Measurements from ENCODE around the gene CELA1. TPM values are rescaled to one million over a fixed set of nuclear protein-coding genes. Genes with fewer than 3 reads are reported as not detected.
A peak's percentile ranks its signal among the peaks of the same experiment; 100 is the strongest.

CELA1 gene
- total RNA-seq, 1 donor from 2014 or later, result not detected

DNA sequence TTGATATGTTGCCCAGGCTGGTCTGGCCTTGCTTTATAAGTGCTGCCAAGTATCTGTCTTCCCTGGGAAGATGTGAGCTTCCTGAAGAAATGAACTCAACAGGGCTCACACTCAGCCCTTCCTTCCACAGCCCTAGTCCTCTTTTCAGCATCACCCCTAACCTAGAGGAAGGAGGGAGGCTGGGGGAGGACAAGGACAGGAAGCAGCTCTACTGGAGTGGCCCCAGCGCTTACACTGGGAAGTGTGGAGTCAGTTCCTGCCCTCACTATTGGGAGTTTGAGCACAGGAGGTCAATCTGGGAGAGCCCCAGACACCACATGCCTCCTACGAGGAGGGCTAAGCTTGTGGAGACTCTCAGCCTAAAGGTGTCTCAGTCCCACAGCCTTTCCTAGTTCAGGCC is 27.9 kb upstream of the CELA1 start:
- DNase-seq, result no peak

DNA sequence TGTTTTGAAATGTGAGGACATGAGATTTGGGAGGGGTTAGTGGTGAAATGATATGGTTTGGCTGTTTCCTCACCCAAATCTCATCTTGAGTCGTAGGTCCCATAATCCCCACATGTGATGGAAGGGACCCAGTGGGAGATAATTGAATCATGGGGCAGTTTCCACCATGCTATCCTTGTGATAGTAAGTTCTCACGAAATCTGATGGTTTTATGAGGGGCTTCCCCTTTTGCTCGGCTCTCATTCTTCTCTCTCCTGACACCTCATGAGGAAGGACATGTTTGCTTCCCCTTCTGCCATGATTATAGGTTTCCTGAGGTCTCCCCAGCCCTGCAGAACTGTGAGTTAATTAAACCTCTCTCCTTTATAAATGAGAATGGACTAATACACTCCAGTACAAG is 26.7 kb upstream of the CELA1 start:
- no peak for DNase-seq

DNA sequence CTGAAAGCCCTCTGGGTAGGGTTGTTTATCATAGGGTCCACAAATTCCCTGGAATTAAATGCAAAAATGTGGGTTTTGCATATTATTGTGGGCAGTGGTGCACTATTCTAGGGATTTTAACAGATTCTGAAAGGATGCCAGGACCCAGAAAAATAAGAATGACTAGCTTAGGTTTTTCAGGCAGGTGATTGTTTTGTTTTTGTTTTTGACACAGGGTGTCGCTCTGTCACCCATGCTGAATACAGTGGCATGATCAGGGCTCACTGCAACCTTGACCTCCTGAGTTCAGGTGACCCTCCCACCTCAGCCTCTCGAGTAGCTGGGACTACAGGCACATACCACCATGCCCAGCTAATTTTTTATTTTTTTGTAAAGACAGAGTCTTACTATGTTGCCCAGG is 25.5 kb upstream of the CELA1 start:
- no peak for DNase-seq

DNA sequence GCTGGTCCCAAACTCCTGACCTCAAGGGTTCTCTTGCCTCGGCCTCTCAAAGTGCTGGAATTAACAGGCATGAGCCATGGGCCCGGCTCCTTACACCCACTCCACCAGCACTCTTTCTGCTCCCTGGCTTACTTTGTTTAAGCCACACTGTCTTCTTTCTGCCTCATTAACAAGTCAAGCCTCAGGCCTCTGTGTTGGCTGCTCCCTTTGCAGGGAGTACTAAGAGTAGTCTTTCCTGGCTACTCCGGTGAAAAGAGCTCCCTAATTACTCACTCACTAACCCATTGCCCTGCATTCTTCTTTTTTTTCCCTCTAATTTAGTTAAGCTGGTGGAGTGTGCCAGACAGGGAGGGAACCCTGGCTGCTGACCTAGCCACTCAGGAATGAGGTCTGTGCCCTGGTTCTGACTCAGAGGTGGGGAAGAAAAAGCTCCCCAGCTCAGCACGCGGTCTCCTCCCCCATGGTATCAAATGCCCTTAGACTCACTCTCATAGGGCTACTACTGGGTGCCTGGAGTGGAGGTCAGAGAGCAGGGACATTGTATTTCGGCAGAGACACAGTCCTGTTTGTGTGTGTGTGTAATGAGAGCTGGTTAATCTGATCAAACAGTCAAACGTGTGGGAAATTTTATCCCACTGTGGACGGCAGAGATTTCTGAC is 24.9 kb upstream of the CELA1 start:
- DNase-seq, result no peak

DNA sequence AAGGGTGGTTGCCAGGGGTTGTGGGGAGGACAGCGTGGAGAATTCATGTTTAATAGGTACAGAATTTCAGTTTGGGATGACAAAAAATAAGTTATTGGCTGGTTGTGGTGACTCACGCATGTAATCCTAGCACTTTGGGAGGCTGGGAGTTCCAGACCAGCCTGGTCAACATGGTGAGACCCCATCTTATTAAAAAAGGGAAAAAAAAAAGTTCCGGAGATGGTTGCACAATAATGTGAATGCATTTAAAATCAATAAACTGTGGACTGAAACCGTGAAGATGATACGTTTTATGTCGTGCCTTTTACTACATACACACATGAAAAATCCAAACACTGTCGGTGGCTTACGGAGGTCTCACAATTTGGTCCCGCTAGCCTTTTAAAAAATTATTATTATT is 24.2 kb upstream of the CELA1 start:
- DNase-seq, result no peak

DNA sequence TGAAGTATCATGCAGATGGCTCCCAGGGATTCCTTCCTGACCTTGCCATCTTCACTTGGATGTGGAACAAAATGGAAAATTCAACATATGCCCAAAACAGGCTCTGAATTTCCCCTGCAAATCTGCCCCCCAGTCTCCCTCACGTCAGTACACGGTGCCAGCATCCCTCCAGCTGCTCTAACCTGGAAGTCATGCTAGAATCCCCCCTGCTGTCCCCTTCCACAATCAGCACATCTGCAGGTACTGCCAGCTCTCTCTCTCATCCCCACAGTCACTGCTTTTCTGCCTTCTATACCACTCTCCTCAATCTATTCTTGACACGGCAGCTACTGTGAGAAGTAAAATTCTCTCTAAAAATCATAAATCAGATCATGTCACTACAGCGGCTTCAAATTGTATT is 23.1 kb upstream of the CELA1 start:
- DNase-seq, result no peak

DNA sequence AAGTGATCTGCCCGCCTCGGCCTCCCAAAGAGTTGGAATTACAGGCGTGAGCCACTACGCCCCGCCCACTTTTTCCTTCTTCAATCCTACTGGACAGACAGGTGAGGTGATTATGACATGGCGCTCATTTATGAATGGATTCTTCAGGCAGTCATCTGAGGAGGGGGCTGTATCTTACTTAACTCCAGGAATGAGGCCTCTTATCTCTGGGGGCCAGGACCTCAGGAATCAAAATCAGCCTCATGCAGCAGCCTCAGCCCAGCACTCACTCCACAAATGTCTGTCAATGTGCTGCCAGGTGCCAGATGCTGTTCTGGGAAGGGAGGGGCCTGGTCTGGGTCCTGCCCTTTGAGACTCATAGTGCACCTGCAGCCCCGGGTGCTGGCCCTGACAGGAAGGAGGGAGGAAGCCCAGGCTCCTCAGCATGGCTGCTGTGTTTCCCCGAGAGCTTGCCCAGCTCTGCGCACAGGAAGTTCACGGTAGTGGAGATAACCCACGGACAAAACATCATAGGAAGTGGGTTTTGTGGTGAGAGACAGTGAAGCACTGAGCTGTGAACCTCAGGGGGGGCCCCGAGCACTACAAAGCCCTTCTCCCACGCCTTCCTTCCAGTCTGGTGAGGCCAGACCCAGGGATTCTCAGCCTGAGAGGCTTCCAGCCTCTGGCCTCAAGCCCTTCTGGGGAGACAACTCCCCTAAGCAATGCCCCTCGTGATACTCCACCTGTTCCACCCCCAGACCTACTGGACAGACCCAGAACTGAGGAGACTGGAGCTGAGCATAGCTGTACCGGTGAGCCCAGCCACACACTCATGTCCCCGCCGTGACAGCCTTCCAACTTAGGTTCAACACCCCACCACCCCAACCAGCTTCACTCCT is 22.4 kb upstream of the CELA1 start:
- no peak for DNase-seq

DNA sequence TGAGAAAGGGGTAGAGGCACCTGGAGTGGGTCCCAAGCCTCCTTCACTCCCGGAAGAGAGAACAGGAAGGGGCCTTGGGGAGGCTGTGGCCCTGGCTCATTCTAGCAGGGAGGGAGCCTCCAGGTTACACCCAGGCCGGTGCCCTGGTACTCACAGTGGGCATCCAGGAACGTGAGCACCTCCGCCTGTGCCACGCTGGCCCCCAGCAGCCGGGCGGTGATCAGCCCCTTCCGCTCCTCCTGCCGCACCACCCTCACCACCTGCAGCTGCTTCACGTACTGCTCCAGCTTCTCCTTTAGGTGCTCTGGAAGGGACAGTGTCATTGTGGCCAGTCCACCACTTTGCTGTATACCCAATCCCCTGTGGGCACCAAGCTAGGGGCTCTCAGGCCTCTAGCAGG is 18.8 kb upstream of the CELA1 start:
- no peak for DNase-seq

DNA sequence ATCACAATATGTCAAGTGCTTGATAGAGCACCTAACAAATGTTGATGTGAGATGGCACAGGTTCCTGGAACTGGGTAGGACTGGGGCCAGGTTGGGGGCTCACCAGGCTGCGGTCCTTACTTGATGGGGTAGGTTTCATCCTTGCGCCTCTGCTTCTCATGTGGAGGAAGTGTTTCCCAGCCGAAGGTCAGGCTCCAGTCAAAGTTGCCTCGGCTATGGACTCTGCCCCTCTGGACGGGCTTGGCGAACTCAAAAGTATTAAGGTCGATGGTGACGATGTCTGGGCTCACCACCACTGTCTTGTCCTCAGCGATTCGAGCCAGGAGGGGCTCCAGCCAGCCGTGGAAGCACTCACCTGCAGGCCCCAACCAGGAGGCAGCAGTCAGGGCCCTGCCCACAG is 17.5 kb upstream of the CELA1 start:
- no peak for DNase-seq

DNA sequence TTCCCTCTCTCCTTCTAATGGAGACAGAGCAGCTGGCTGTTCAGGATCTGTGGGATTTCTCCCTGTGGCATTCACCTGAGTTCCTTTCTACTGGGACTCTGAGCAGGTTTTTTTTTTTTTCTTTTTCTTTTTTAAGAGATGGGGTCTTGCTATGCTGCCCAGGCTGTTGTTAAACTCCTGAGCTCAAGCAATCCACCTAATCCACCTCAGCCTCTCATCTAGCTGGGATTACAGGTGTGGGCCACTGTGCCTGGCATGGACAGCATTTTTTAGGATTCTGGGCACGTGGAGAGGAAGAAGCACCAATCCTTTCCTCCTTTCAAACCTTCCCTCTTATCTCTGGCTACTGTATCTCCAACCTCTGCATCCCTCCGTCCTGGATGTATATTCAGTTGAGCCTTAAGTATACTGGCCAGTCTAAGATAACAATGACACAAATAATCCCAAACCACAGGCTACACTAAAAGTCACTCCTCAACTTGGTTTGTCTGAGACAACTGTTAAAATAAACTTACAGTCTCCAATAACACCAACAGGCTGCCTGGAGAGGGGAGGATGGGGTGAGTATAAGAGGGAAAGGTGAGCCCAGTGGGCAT is 16.4 kb upstream of the CELA1 start:
- DNase-seq, result no peak

DNA sequence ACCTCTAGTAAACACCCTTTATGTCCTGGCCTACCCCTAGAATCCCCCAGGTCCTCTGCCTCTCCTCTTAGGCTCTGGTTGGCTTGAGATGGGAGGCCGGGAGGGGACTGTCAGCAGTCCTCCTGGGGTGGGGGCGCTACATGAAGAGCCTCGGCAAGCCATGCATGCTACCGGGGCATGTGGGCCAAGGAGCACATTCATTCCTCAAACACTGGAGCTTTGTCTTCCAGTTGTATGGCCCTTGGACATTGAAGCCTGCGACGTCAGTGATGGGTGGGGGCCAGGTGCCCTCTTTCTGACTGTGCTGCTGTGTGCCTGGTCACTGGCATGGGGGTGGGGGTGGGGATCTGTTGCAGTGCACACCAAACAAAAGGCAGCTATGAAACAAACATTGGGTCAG is 15.8 kb upstream of the CELA1 start:
- DNase-seq, result no peak

DNA sequence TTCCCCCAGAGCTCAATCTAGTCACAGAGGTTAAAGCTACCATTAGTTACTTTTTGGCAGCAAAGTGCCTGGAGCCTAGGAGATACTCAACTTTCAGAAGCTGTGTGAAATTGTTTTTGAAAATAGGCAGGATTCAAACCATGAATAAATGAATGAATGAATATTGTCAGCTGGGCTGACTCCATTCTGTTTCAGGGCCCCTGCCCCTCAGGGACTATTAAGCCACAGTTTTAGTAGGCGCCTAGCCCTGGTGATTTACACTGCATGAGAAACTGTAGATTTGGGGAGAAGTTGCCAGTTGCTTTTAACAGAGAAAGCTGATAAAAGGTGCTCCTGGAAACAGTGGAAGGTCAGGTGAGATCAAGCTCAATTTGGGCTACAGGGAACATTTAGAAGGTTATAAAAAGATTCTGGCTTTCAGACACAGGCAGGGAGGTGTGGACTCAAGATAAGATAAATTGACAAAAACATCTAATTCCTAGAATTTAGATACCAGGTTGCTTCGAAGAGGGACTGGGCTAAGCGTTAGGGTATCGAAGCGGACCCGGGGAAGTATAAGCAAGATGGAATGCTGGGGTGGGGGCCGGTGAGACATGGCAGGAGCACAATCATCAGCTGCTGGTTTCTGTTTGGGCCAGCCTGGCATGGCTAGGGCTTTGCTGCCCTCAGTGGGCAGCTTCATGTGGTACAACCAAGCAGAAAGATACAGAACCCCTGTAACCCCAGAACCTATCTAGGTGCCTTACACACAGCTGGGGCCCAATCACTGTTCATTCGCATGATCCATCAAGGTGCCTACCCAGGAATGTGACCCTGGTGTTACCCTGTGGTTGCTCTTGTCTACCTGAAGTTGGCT is 14.9 kb upstream of the CELA1 start:
- no peak for DNase-seq

DNA sequence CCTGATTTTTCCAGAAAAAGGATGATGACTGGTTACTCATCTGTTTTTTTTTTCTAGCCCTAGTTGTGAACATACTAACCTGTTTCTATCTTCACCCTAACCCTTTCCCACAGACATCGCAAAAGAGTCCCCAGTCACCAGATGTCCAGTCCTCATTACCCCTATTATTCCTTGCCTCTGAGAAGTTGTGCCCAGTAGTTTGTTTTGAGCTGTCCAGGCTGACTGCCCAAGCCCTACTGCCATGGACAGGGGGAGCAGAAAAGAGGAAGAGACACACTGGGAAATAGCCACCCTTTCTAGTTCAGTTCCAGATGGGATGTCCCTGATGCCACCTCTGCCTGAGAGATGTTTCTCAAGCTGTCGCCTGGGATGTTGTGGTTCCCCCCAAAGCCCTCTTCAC is 13.8 kb upstream of the CELA1 start:
- DNase-seq, result no peak

DNA sequence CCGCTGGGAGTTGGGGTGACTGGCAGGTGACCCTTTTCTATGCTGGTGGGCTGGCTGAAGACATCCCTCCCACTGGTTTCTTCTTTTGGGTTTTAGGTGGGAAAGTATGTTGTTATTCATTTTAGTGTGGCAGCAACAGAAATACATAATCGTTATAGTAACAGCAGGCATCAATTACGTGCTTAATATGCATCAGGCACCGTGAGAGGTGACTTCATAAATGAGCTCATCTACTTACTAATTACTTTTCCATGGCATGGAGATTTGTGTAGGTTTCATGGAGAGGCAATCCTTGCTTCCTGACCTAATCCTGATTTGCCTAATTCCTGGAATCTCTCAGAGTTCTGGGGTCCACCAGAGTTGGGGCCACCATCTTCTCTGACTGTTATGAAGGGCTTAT is 13.4 kb upstream of the CELA1 start:
- DNase-seq, result peak; percentile 45

DNA sequence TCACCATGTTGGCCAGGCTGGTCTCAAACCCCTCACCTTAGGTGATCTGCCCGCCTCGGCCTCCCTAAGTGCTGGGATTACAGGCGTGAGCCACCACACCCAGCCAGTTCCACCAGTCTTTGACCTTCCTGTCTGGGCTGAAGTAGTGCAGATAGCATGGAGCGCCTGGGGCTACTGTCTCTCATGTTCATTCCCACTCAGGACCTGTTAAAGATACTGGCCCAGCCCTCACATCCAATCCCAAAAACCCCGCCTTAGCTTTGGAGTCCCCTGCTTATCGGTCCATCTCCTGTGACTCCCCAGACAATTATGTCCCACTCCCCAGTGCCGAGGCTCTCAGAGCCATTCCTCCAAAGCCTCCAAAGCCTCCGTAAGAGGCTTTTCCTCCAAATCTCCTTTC is 12.0 kb upstream of the CELA1 start:
- no peak for DNase-seq

DNA sequence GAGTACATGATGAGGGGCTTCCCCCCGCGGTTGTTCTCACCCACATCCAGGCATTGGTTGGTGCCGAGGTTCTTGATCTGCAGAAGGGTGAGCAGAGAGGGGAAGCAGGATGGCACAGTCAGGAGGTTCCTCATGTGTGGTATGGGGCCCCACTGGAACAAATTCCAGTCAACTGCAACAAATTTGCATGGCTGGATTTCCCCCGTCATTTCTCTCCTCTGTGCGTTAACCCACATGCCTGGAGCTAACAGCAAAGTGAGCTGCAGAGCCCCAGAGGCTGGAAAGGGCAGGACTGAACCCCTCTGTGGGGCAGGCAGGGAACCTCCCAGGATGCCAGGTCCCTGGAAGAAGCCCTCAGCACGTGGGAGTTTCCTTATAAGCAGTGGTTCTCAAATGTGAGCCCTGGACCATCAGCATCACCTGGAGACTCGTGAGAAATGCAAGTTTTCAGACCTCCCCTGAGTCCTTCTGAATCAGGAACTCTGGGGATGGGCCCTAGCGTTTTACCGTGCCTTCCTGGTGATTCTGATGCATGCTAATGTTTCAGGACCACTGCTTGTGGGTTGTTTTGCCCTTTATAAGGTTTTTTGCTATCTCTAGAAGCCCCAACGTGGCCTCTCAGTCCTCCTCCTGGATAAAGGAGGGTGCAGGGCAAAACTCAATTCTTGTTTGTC is 11.0 kb upstream of the CELA1 start:
- DNase-seq, result no peak

DNA sequence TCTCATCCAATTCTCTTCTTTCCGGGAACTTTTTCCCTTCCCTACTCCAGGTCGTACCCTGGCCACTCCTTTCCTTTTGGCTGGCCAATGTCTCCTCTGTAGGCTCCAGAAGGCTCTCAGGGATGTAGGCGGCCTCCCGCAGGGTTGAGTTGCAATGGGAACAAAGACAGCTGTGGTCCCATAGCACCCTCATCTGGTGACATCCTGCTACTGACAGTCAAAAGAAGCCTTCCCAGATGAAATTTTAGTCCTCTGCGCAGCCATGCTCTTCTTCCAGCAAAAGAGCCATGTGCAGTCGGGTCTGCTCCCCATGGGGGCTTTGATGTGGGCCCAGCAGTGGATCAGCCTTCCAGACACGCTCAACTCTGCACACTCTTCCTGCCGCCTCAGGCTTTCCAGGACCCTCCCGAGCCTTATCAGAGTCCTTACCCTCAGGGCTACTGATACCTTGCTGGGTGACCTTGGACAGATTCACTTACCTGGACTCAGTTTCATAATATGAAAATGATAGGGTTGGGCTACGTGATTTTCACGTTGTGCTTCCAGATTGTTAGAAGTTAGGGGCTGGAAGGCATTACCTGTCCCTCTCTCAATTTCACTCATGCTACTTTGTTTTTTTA is 5.5 kb upstream of the CELA1 start:
- peak; percentile 58 for DNase-seq

DNA sequence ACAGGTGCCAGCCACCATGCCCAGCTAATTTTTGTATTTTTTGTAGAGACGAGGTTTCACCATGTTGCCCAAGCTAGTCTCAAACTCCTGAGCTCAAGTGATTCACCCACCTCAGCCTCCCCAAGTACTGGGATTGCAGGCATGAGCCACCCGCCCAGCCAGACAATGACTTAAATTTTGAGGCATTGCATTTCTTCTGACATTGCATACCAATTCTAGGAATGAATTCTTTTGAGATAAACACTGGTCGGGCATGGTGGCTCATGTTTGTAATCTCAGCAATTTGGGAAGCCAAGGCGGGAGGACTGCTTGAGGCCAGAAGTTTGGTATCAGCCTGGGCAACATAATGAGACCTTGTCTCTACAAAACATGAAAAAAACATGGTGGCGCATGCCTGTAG is 2.5 kb upstream of the CELA1 start:
- DNase-seq, result no peak

DNA sequence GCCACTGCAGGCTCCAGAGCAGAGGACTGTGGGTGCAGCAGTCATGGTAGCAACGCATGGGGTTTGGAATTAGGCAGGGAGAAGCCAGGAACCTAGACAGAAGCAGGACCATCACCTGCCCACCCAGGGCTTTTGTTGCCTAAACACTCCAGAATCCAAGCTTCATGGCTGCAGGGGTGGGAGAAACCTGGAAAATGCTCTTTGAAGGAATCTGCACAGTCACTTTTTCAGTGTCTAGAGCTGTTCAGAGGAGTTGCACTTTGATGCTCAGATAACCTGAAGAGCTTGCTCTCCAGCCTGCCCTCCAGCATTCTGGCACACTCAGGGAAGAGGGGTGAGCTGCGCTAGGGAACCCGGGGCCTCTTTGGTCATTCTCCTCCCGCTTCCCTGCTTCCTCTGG is 1.6 kb upstream of the CELA1 start:
- DNase-seq, result no peak

DNA sequence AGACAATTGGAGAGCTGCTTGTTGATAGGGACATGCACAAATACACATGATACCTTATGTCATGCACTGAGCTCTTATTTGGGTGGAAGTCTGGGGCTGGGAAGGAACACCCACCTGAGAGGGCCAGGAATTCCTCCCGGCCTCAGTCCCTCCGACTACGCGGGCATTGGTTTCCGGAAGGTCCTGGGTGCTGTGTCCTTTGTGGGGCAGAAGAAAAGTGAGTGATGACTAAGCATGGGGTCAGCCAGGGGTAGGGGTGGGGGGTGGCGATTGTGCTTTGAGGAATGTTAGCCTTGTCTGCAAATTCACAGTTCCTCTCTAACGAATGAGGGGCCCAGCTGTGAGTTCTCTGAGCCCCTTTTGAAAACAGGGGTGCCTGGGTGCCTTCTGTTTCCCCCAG is 798 bp downstream of the CELA1 start:
- no peak for DNase-seq

DNA sequence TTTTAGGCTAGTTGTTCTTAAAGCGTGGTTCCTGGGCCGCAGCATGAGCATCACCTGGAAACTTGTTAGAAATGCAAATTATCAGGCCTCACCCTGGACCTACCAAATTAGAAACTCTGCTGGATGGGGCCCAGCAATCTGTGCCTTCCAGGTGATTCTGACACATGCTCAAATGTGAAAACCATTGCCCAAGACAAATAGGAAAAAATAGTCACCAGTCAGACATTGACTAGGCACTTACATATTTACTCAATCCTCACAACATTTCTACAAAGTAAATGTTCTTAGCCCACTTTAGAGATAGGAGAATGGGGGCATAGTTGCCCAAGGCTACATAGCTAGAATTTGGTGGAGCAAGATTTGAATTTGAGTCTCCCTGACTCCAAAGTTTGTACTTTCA is 3.3 kb downstream of the CELA1 start:
- DNase-seq, result no peak

DNA sequence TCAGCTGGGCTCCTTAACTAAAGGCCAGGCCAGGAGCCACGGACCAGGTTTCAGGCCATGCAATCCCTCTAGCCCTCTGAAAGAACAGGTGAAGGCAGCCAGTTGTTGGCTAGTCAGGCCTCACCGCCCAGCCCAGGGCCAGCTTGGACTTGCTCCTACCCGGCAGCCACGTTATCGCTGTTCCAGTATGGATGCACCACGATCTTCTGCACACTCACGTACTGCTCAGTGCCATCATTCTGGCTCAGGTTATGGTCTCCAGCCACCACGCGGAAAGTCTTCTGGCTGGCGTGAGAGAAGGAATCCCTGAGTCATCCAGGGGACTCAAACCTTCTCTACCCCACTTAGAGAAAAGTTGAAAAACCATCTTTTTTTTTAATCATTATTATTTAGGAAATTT is 4.1 kb downstream of the CELA1 start:
- no peak for DNase-seq
